ENCODE measurements around the gene STK35.
"Not testable (repeated sequence)": the region's sequence is repeated elsewhere in the genome, so short reads cannot be mapped to it uniquely, and the experiment has no call there.

STK35 gene

GRCh38 chr20:2171840-2172239, 70.2 kb downstream of the STK35 start:
- H4K91ac ChIP-seq (ENCODE audit: low read length): not testable (repeated sequence)
- 86% methylated on average over 6 of the region's 6 CpGs for WGBS

DNA sequence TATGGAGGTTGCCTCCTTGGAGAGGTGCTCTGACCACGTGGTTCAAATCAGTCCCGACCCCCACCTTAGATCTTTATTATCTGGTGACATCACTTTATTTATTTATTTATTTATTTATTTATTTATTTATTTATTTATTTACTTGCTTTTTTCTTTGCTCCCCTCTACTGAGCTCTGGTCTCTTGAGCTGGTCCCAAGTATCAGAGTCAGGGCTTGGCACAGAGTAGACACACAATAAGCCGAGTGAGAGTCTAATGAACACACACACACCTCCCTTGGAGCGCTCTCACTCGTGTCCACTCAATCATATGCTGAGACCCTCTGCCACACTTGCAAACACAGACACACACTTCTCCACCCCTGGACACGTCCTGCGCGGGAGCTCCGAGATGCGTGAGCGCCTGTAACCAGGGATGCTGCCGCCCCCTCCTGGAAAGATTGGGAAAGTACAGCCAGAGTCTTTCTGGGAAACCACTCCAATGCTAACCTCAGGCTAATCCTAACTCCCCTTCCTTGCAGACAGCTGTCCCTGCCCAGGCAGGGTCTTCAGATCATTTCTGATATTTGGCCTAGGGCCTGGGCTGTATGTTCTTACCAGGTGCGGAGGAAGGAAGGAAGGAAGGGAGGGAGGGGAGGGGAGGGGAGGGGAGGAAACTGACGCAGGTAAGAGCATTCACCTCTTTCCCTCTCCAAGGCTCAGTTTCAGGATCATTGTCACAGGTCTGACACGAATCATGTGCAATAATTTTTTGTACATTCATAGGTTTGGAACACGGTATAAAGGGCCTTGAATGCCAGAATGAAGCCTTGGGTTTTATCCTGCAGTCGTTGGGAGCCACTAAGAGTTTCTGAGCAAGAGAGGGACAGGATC, 70.9 kb downstream of the STK35 start:
- Histone ChIP-seq H2BK12ac (ENCODE audit: low read length in 2 of 2) (no peak overlapping the region), H3K36me3 (ENCODE audit: control insufficient read depth in 1 of 2, insufficient read depth in 2 of 2, low read depth in 1 of 2, low read length in 2 of 2) (no peaks in the 10 kb centered on the region), H2BK15ac (ENCODE audit: low read depth, poor library complexity, severe bottlenecking) (no peak overlapping the region), H3K14ac (ENCODE audit: low read length in 2 of 2) (no peak overlapping the region), H2AFZ (ENCODE audit: low read depth, low read length) (no peak overlapping the region), H4K91ac (ENCODE audit: low read length) (no peak overlapping the region), H3K4ac (ENCODE audit: low read depth in 1 of 2, low read length in 2 of 2) (no peak overlapping the region), H2BK5ac (ENCODE audit: low read depth, low read length, poor library complexity, severe bottlenecking) (no peak overlapping the region), H2AK5ac (ENCODE audit: low read length, severe bottlenecking) (no peak overlapping the region), H3K27me3 (ENCODE audit: control insufficient read depth in 1 of 2, insufficient read depth in 1 of 2, low read length in 2 of 2) (peaks cover 42 to 46% of the 10 kb centered on the region in 2 experiments), H3K79me1 (replicated peaks; ENCODE audit: low read length, poor library complexity, severe bottlenecking) (no peaks in the 10 kb centered on the region), H3K4me1 (ENCODE audit: control insufficient read depth, insufficient read depth, low read depth, low read length) (peaks cover 2% of the 10 kb centered on the region), H3K18ac (ENCODE audit: low read depth in 1 of 2, low read length in 2 of 2) (no peak overlapping the region), H3K4me2 (ENCODE audit: low read length, poor library complexity, severe bottlenecking) (no peak overlapping the region), H3K9me3 (ENCODE audit: control insufficient read depth, low read length) (no peaks in the 10 kb centered on the region), H3K9ac (ENCODE audit: low read length) (no peak overlapping the region), H2BK120ac (ENCODE audit: low read depth, low read length) (no peak overlapping the region), H3K27ac (ENCODE audit: low read length, poor library complexity, severe bottlenecking) (no peak overlapping the region), H3K4me3 (ENCODE audit: insufficient read depth in 1 of 2, low read depth in 1 of 2, low read length in 2 of 2) (peak overlapping the region in 1 of 2 experiments; percentile 65), H3K23ac (ENCODE audit: low read length in 2 of 2) (no peak overlapping the region), H4K8ac (ENCODE audit: low read length) (no peak overlapping the region)
- 13% methylated on average over 14 of the region's 17 CpGs for WGBS
- peak; percentile 59 for DNase-seq

More at GRCh38 chr20:2171840-2172239, 70.2 kb downstream of the STK35 start:
- not testable (repeated sequence) for H2AK5ac ChIP-seq (ENCODE audit: low read length, severe bottlenecking); H2BK5ac ChIP-seq (ENCODE audit: low read depth, low read length, poor library complexity, severe bottlenecking); H3K4me1 ChIP-seq (ENCODE audit: control insufficient read depth, insufficient read depth, low read depth, low read length); H2BK15ac ChIP-seq (ENCODE audit: low read depth, poor library complexity, severe bottlenecking); H3K4ac ChIP-seq (ENCODE audit: low read depth in 1 of 2, low read length in 2 of 2); DNase-seq; H2BK120ac ChIP-seq (ENCODE audit: low read depth, low read length); H3K4me2 ChIP-seq (ENCODE audit: low read length, poor library complexity, severe bottlenecking); H3K14ac ChIP-seq (ENCODE audit: low read length in 2 of 2); H3K79me1 ChIP-seq (replicated peaks; ENCODE audit: low read length, poor library complexity, severe bottlenecking); H3K9ac ChIP-seq (ENCODE audit: low read length); H3K18ac ChIP-seq (ENCODE audit: low read depth in 1 of 2, low read length in 2 of 2); H3K23ac ChIP-seq (ENCODE audit: low read length in 2 of 2); H4K8ac ChIP-seq (ENCODE audit: low read length); H3K9me3 ChIP-seq (ENCODE audit: control insufficient read depth, low read length); H2AFZ ChIP-seq (ENCODE audit: low read depth, low read length); H2BK12ac ChIP-seq (ENCODE audit: low read length in 2 of 2); H3K27ac ChIP-seq (ENCODE audit: low read length, poor library complexity, severe bottlenecking); H3K4me3 ChIP-seq (ENCODE audit: insufficient read depth in 1 of 2, low read depth in 1 of 2, low read length in 2 of 2); H3K36me3 ChIP-seq (ENCODE audit: control insufficient read depth in 1 of 2, insufficient read depth in 2 of 2, low read depth in 1 of 2, low read length in 2 of 2)
- H3K27me3 ChIP-seq (ENCODE audit: control insufficient read depth in 1 of 2, insufficient read depth in 1 of 2, low read length in 2 of 2): peaks cover 38 to 39% of the 10 kb centered on the region in 2 experiments

DNA sequence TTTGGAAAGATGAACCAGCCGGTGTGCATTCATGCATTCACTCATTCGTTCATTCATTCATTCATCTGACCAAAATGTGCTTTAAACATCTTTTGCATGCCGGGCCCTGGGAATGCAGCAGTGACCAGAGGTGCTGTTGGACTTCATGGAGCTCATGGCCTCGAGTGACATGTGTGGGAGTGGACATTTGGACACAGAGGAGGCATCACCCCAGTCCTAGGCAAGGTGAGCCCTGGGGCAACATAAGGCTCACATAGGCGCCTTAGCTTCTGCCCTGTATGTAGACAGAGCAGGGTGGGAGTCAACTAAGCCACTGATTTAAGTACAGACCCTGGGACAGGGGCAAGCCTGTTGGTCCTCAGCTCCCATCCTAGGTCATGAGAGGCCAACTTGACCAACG, 71.6 kb downstream of the STK35 start:
- Histone ChIP-seq H3K36me3 (ENCODE audit: control insufficient read depth in 1 of 2, insufficient read depth in 2 of 2, low read depth in 1 of 2, low read length in 2 of 2) (no peaks in the 10 kb centered on the region), H3K79me1 (replicated peaks; ENCODE audit: low read length, poor library complexity, severe bottlenecking) (no peaks in the 10 kb centered on the region), H3K27ac (ENCODE audit: low read length, poor library complexity, severe bottlenecking) (no peak overlapping the region), H3K9me3 (ENCODE audit: control insufficient read depth, low read length) (no peaks in the 10 kb centered on the region), H3K14ac (ENCODE audit: low read length in 2 of 2) (no peak overlapping the region), H3K23ac (ENCODE audit: low read length in 2 of 2) (no peak overlapping the region), H2BK15ac (ENCODE audit: low read depth, poor library complexity, severe bottlenecking) (no peak overlapping the region), H2AFZ (ENCODE audit: low read depth, low read length) (no peak overlapping the region), H2AK5ac (ENCODE audit: low read length, severe bottlenecking) (no peak overlapping the region), H3K4ac (ENCODE audit: low read depth in 1 of 2, low read length in 2 of 2) (no peak overlapping the region), H3K4me1 (ENCODE audit: control insufficient read depth, insufficient read depth, low read depth, low read length) (peaks cover 2% of the 10 kb centered on the region), H3K9ac (ENCODE audit: low read length) (no peak overlapping the region), H3K27me3 (ENCODE audit: control insufficient read depth in 1 of 2, insufficient read depth in 1 of 2, low read length in 2 of 2) (peaks cover 42 to 46% of the 10 kb centered on the region in 2 experiments), H3K4me3 (ENCODE audit: insufficient read depth in 1 of 2, low read depth in 1 of 2, low read length in 2 of 2) (no peak overlapping the region), H4K8ac (ENCODE audit: low read length) (no peak overlapping the region), H2BK120ac (ENCODE audit: low read depth, low read length) (no peak overlapping the region), H3K18ac (ENCODE audit: low read depth in 1 of 2, low read length in 2 of 2) (no peak overlapping the region), H4K91ac (ENCODE audit: low read length) (no peak overlapping the region), H2BK5ac (ENCODE audit: low read depth, low read length, poor library complexity, severe bottlenecking) (no peak overlapping the region), H3K4me2 (ENCODE audit: low read length, poor library complexity, severe bottlenecking) (no peak overlapping the region), H2BK12ac (ENCODE audit: low read length in 2 of 2) (no peak overlapping the region)
- 60% methylated on average over 5 of the region's 6 CpGs for WGBS
- DNase-seq: no peak

- no peak overlapping the region for H3K18ac ChIP-seq (ENCODE audit: low read depth in 1 of 2, low read length in 2 of 2)
- H3K4me3 ChIP-seq (ENCODE audit: insufficient read depth in 1 of 2, low read depth in 1 of 2, low read length in 2 of 2): no peak overlapping the region
- H2BK5ac ChIP-seq (ENCODE audit: low read depth, low read length, poor library complexity, severe bottlenecking): no peak overlapping the region
- H2BK12ac ChIP-seq (ENCODE audit: low read length in 2 of 2): no peak overlapping the region
- peaks cover 2% of the 10 kb centered on the region for H3K4me1 ChIP-seq (ENCODE audit: control insufficient read depth, insufficient read depth, low read depth, low read length)
- no peak overlapping the region for H4K91ac ChIP-seq (ENCODE audit: low read length)
- WGBS: 91% methylated on average over 3 of the region's 3 CpGs
- no peak for DNase-seq
- no peak overlapping the region for H3K23ac ChIP-seq (ENCODE audit: low read length in 2 of 2)
- H2AFZ ChIP-seq (ENCODE audit: low read depth, low read length): no peak overlapping the region
- H3K79me1 ChIP-seq (replicated peaks; ENCODE audit: low read length, poor library complexity, severe bottlenecking): no peaks in the 10 kb centered on the region
- no peak overlapping the region for H3K14ac ChIP-seq (ENCODE audit: low read length in 2 of 2)
- no peak overlapping the region for H3K4ac ChIP-seq (ENCODE audit: low read depth in 1 of 2, low read length in 2 of 2)
- no peaks in the 10 kb centered on the region for H3K36me3 ChIP-seq (ENCODE audit: control insufficient read depth in 1 of 2, insufficient read depth in 2 of 2, low read depth in 1 of 2, low read length in 2 of 2)
- H3K9ac ChIP-seq (ENCODE audit: low read length): no peak overlapping the region
- H3K27me3 ChIP-seq (ENCODE audit: control insufficient read depth in 1 of 2, insufficient read depth in 1 of 2, low read length in 2 of 2): peaks cover 43 to 46% of the 10 kb centered on the region in 2 experiments
- no peak overlapping the region for H2AK5ac ChIP-seq (ENCODE audit: low read length, severe bottlenecking)
- H3K27ac ChIP-seq (ENCODE audit: low read length, poor library complexity, severe bottlenecking): no peak overlapping the region
- H4K8ac ChIP-seq (ENCODE audit: low read length): no peak overlapping the region
- no peak overlapping the region for H2BK120ac ChIP-seq (ENCODE audit: low read depth, low read length)
- H2BK15ac ChIP-seq (ENCODE audit: low read depth, poor library complexity, severe bottlenecking): no peak overlapping the region
- H3K4me2 ChIP-seq (ENCODE audit: low read length, poor library complexity, severe bottlenecking): no peak overlapping the region
- H3K9me3 ChIP-seq (ENCODE audit: control insufficient read depth, low read length): no peaks in the 10 kb centered on the region
Measured at GRCh38 chr20:2174067-2174466, 72.4 kb downstream of the STK35 start.
